ENCODE measurements around the gene JADE2. TPM values are rescaled to one million over a fixed set of nuclear protein-coding genes. Genes with fewer than 3 reads are reported as not detected.

JADE2 gene
- total RNA-seq, 2 donors from 2014 or later, result 75.3 to 93.3 TPM

DNA sequence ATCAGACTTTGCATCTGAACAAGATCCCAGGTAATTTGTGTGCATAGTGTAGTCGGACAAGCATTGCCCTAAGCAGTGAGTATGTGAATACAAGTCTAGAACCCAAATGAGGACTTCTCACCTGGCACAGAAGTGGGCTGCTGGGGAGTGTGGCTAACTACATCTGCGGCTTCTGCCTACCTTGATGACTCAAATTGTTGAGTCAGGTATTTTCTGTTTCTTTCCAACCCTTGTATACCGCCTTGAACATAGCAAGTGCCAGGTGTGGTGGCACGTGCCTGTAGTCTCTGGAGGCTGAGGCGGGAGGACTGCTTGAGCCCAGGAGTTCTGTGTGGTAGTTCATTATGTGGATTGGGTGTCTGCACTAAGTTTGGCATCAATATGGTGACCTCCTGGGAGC is 7.9 kb upstream of the JADE2 start:
- no peak overlapping the region for H3K4me3 Mint-ChIP-seq
- no peaks in the 10 kb centered on the region for H3K27me3 Mint-ChIP-seq
- H3K4me1 Mint-ChIP-seq, result no peaks in the 10 kb centered on the region
- ATAC-seq (replicated peaks), result peak; percentile 49
- no peaks in the 10 kb centered on the region for H3K36me3 Mint-ChIP-seq (ENCODE audit: low read depth)
- no peaks in the 10 kb centered on the region for H3K9me3 Mint-ChIP-seq
- H3K27ac Mint-ChIP-seq, result no peak overlapping the region

DNA sequence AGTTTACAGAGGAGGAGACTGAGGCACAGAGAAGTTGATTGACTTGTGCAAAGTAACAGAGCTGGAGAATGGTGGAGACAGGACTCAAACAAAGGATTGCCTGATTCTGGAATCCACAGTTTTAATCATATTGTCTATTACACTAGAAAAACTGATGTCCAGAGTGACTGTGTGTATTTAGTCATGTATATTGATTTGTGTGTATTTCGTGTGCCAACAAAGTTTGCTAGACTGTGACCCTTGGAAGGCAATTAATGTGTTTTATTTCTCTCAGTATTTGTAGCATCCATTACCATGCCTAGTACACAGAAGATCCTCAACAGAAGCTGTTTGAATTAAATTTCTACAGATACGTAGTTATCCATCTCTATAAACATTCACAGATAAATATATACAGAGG is 5.5 kb upstream of the JADE2 start:
- H3K9me3 Mint-ChIP-seq, result no peaks in the 10 kb centered on the region
- H3K4me1 Mint-ChIP-seq, result no peaks in the 10 kb centered on the region
- peaks cover 4% of the 10 kb centered on the region for H3K36me3 Mint-ChIP-seq (ENCODE audit: low read depth)
- no peaks in the 10 kb centered on the region for H3K27me3 Mint-ChIP-seq
- ATAC-seq (replicated peaks), result no peak
- peak overlapping the region; percentile 11 for H3K27ac Mint-ChIP-seq
- no peak overlapping the region for H3K4me3 Mint-ChIP-seq

DNA sequence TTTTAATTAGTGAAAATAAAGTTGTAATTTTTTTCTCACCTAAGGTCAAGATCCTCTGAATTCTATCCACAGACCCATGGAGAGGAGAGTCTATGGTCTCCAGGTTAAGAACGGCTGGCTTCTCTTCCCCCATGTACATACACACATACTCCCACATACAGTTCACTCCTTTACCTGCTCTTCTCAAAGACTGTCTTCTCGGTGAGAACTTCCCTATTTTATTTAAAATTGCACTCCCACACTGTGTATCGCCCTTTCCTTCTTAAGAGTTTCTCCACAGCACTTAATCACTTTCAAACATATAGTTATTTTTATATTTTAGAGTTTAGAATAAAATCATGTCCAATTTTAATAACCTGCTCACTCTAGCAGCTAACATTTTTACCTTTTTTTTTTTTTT is 3.6 kb upstream of the JADE2 start:
- no peaks in the 10 kb centered on the region for H3K4me1 Mint-ChIP-seq
- H3K9me3 Mint-ChIP-seq, result no peaks in the 10 kb centered on the region
- H3K36me3 Mint-ChIP-seq (ENCODE audit: low read depth), result peaks cover 10% of the 10 kb centered on the region
- H3K4me3 Mint-ChIP-seq, result no peak overlapping the region
- no peak for ATAC-seq (replicated peaks)
- no peak overlapping the region for H3K27ac Mint-ChIP-seq
- H3K27me3 Mint-ChIP-seq, result no peaks in the 10 kb centered on the region

DNA sequence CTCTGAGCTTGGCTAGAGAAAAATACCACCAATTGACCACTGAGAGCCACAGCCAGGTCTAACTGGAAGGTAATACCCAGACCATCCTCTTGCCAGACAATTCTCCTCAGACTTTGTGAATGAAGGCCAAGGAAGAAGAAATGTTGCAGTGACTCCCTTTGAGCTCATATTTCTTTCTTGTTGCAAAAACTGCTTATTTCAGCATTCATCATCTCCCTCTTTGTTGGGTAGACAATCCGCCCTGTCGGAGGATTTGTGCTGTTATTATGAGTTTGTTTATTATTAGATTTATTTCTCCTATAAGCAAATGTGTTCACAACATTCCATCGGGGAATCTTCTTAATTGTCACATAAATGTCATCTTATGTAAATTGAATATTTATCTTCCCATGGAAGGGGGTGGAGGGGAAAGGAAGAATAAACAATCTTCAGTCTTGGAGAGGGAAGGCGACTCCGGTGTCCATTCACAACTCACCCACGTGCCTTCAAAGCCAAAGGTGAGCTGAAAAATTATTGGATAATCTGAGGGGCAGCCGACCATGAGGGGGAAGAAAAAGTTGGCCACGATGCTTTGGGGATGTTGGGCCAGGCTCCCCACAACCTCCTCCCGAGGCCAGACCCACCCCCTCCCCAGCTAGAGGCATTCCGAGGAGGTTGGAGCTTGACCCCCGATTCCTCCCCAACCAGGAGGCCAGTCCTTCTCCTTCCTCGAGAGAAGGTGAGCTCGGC is 1.8 kb upstream of the JADE2 start:
- H3K4me1 Mint-ChIP-seq, result peaks cover 8% of the 10 kb centered on the region
- H3K9me3 Mint-ChIP-seq, result no peaks in the 10 kb centered on the region
- peaks cover 16% of the 10 kb centered on the region for H3K36me3 Mint-ChIP-seq (ENCODE audit: low read depth)
- H3K27me3 Mint-ChIP-seq, result no peaks in the 10 kb centered on the region
- H3K27ac Mint-ChIP-seq, result peak overlapping the region; percentile 94
- no peak for ATAC-seq (replicated peaks)
- peak overlapping the region; percentile 88 for H3K4me3 Mint-ChIP-seq

DNA sequence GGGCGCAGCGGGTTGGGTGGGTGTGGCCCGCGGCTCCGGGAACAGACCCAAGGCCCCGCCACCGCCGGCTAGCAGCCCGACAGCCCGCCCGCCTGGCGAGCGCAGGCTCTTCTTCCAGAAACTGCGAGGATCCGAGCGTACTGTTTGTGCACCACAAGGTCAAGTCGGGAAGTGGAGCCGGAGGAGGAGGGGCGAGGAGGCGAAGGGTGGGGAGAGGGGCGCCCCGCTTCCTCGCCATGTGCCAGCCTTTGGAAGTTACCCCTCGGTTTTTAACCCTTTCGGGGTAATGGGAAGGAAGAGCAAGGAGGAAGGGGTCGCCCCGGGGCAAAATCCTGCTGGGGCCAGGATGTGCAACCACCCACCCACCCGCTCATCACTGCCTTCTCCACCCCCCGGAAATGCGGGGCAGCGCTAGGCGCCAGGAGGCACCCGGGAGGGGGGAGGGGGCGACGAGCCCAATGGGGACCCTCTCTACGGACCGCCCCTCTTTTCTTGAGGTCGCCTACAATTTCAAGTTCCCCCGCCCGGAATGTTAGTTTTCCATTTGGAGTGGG is 1.1 kb upstream of the JADE2 start:
- peak overlapping the region; percentile 88 for H3K4me3 Mint-ChIP-seq
- H3K27ac Mint-ChIP-seq, result peak overlapping the region; percentile 94
- peaks cover 16% of the 10 kb centered on the region for H3K36me3 Mint-ChIP-seq (ENCODE audit: low read depth)
- no peaks in the 10 kb centered on the region for H3K27me3 Mint-ChIP-seq
- no peaks in the 10 kb centered on the region for H3K9me3 Mint-ChIP-seq
- peaks cover 12% of the 10 kb centered on the region for H3K4me1 Mint-ChIP-seq
- ATAC-seq (replicated peaks), result peak; percentile 34

DNA sequence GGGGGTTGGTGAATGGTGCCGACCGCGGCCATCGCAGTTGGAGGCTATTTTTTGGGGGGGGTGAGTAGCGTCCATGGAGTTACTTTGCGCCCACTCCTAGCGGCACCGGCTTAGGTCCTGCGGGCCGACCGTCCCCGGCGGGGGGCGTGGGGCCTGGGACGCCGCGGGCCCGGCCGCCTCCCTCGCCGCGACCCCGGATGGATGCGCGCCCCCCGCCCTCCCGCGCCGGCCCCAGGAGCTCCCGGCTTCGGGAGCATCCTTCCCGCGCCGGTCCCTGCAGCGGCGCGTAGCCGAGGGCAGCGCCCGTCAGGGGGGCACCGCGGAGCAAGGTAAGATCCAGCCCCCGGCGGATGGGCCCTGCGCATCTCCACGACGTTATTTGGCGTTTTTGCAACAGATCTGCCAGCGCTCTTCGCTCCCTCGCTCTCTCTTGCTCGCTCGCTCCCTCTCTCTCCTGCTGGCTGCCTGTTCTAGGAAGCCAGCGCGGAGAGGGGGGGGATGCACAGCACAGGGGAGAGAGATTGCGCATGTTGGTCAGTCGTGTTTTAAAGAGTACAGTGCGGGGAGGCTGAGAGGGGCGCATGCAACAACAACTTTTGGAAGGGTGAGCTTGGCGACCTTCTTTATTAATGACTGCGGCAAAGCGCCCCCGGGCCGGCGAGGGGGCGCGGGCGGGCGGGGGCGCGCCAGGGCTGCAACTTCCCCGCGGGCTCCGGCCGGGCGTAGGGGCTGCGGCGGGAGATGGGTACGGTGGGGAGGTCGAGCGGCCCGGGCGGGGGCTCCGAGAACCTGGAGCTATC is 413 bp downstream of the JADE2 start:
- peaks cover 24% of the 10 kb centered on the region for H3K4me1 Mint-ChIP-seq
- no peaks in the 10 kb centered on the region for H3K27me3 Mint-ChIP-seq
- H3K4me3 Mint-ChIP-seq, result peak overlapping the region; percentile 88
- peak overlapping the region; percentile 90 for H3K27ac Mint-ChIP-seq
- H3K9me3 Mint-ChIP-seq, result no peaks in the 10 kb centered on the region
- peak; percentile 10 for ATAC-seq (replicated peaks)
- H3K36me3 Mint-ChIP-seq (ENCODE audit: low read depth), result peaks cover 18% of the 10 kb centered on the region

DNA sequence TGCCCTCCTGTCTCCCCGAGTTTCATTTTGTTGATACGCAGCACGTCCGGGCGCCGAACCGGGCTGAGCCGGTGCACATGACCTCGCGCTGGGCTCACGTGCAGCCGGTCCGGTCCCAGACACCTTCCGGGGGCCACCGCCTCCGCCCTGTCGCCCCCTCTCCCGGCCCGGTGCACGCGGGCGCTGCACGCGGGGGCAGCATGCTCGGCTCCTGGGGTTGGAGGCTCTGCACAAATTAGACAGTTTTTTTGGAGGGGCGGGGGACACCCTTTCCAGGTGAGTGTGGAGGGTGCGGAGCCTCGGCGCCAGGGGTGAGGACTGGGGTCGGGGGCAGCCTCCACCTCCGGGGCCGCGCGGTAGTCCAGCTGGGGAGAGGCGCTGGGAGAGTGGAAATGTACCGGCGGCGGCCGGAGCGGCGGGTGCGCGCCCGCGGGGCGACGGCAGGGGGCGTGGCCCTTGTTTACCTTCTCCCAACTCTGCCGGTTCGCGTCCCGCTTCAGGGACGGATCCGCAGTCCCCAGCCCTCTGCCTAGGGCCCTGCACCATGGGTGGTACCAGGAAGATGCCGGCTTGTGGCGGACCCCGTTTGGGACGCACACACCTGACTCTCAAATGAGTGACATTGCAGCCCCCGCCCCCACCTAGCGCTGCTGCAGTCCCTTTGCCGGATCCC is 1.1 kb downstream of the JADE2 start:
- H3K27ac Mint-ChIP-seq, result peak overlapping the region; percentile 90
- peak overlapping the region; percentile 88 for H3K4me3 Mint-ChIP-seq
- H3K9me3 Mint-ChIP-seq, result no peaks in the 10 kb centered on the region
- peaks cover 27% of the 10 kb centered on the region for H3K4me1 Mint-ChIP-seq
- H3K36me3 Mint-ChIP-seq (ENCODE audit: low read depth), result peaks cover 22% of the 10 kb centered on the region
- ATAC-seq (replicated peaks), result peak; percentile 34
- no peaks in the 10 kb centered on the region for H3K27me3 Mint-ChIP-seq

DNA sequence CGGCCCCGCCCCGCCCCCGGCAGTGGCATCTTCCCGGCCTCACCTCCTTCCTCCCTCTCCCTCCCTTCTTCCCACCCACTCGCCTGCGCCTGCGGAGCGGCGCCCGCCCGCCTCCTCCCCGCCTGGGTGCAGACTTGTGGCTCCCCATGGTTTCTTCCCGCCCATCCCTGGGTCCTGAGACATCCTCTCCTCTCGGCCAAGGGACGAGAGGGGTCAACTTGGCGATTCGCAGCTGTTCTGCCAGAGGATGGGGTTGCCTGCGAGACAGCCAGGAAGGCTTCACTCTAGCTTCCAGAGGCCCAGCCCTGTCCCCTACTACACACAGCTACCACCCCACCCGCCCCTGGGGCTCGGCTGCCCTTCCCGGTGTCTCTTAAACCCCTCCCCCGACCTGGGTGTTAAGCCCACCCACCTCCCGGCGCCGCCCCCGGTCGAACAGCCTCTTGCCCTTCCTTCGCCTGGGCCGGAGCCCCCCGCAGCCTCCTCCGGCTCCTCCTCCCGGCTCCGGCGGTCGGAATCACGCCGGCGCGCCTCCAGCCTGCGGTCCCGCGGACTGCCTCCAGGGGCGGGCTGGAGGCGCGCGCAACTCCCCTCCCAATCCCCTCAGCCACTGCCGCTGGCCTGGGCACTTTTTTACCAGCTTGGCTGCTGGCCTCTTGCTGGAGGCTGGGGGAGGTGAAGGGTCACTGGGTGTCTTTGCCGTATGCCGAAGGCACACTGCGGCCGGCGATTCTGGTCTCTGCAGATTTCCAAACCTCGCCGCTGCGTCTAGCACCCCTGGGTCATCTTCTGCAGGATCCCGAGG is 1.9 kb downstream of the JADE2 start:
- peaks cover 27% of the 10 kb centered on the region for H3K36me3 Mint-ChIP-seq (ENCODE audit: low read depth)
- peak; percentile 61 for ATAC-seq (replicated peaks)
- no peaks in the 10 kb centered on the region for H3K9me3 Mint-ChIP-seq
- no peaks in the 10 kb centered on the region for H3K27me3 Mint-ChIP-seq
- H3K27ac Mint-ChIP-seq, result peak overlapping the region; percentile 51
- H3K4me3 Mint-ChIP-seq, result peak overlapping the region; percentile 88
- H3K4me1 Mint-ChIP-seq, result peaks cover 33% of the 10 kb centered on the region

DNA sequence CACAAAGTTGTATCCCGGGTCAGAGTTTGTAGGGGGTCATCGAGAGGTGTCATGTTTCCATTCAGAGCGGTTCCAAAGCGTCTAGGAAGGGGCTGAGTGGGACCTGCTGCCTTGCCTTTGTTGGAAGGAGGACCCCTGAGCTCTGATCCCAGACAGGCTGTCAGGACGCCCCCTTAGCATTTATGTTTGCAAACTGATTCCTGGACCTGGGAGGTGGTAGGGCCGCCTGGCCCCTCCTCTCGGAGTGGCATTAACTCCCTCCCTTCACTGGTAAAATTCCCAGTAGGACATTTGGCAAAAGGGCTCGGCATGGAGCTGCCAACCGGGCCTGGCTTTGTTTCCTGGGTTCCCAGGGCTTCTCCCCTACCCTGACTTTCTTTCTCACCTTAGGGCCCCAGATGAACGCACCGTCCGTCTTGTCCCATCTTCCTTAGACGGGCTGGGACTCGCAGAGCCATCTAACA is 2.5 kb downstream of the JADE2 start:
- ATAC-seq (replicated peaks), result no peak
- Mint-ChIP-seq H3K9me3 (no peaks in the 10 kb centered on the region), H3K4me3 (peak overlapping the region; percentile 88), H3K27ac (peak overlapping the region; percentile 51), H3K36me3 (ENCODE audit: low read depth) (peaks cover 27% of the 10 kb centered on the region), H3K27me3 (no peaks in the 10 kb centered on the region), H3K4me1 (peaks cover 34% of the 10 kb centered on the region)

DNA sequence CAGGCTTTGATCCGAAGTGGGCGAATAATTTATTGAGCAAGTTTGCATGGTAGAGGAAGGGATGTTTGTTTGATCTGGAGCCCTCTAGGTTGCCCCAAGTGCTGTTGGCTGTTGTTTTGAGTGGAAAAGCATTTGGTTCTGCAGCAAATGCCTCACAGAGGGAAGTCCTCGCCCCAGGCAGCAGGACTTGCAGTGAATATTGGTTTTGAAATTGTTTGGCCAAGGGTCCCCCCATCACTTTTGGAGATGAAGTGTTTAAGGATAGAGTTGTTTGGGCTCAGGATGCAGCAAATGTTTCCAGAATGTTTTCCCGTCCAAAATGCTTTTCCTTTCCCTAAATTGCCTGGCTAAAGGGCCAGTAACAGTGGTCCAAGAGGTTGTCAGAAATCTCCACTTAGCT is 3.1 kb downstream of the JADE2 start:
- H3K27ac Mint-ChIP-seq, result peak overlapping the region; percentile 51
- no peak for ATAC-seq (replicated peaks)
- peaks cover 27% of the 10 kb centered on the region for H3K36me3 Mint-ChIP-seq (ENCODE audit: low read depth)
- H3K4me1 Mint-ChIP-seq, result peaks cover 34% of the 10 kb centered on the region
- no peaks in the 10 kb centered on the region for H3K27me3 Mint-ChIP-seq
- H3K9me3 Mint-ChIP-seq, result no peaks in the 10 kb centered on the region
- peak overlapping the region; percentile 88 for H3K4me3 Mint-ChIP-seq

DNA sequence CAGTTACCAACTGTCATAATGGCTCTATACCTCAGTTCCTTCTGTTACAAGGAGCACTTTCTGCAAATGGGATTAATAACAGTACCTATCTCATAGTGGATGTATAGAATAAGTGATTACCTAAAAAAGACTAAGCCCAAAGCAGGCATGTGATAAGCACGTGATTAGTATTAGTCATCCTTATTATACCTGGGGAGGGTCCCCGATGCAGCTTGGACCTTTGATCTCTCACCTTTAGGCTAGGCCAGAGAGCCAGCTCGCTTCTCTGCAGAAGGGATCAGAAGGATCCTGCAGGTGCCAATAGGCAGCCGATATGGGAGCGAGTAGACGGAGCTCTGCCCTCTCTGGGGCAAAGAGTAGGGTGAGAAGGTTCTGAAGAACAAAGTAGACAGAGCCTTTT is 4.0 kb downstream of the JADE2 start:
- Mint-ChIP-seq H3K36me3 (ENCODE audit: low read depth) (peaks cover 27% of the 10 kb centered on the region), H3K4me1 (peaks cover 34% of the 10 kb centered on the region), H3K4me3 (peak overlapping the region; percentile 88), H3K27ac (peak overlapping the region; percentile 51), H3K27me3 (no peaks in the 10 kb centered on the region), H3K9me3 (no peaks in the 10 kb centered on the region)
- ATAC-seq (replicated peaks), result no peak

DNA sequence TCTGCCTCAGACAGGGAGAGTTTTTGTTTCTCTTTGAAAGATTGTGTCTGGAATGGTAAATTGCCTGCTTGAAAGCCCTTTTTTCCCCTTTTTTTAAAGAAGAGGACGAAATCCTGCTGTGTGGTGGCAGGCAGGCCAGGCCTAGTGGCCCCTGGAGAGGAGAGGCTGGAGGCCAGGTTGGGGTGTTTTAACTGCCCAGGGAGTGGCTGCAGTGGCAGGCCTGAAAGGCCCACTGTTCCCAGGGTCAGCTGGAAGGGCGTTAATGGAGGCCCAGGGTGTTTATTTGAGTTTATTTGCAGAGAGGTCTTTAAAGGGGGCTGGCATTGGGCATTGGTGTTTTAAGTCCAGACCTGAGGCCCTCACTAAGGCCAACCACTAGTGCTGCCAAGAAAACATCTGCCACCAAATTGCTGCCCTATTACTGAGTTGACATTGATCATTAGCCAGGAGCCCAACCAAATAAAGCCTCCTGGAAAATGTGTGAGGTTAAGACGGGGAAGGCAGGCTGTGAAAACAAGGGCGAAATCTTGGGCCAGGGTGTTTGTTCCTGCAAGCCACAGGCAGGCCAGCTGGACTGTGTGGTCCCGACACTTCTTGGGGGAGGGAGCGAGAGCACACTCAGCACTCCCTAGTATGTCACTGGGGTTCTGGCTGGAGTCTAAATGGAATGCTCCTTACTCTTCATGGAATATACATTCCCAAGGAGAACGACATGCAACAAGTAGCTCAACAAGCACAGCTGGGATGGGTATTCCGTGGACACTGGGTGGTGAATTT is 5.0 kb downstream of the JADE2 start:
- Mint-ChIP-seq H3K27me3 (no peaks in the 10 kb centered on the region), H3K4me1 (peaks cover 42% of the 10 kb centered on the region), H3K27ac (peak overlapping the region; percentile 51), H3K9me3 (no peaks in the 10 kb centered on the region), H3K36me3 (ENCODE audit: low read depth) (peaks cover 22% of the 10 kb centered on the region), H3K4me3 (peak overlapping the region; percentile 88)
- ATAC-seq (replicated peaks), result no peak

DNA sequence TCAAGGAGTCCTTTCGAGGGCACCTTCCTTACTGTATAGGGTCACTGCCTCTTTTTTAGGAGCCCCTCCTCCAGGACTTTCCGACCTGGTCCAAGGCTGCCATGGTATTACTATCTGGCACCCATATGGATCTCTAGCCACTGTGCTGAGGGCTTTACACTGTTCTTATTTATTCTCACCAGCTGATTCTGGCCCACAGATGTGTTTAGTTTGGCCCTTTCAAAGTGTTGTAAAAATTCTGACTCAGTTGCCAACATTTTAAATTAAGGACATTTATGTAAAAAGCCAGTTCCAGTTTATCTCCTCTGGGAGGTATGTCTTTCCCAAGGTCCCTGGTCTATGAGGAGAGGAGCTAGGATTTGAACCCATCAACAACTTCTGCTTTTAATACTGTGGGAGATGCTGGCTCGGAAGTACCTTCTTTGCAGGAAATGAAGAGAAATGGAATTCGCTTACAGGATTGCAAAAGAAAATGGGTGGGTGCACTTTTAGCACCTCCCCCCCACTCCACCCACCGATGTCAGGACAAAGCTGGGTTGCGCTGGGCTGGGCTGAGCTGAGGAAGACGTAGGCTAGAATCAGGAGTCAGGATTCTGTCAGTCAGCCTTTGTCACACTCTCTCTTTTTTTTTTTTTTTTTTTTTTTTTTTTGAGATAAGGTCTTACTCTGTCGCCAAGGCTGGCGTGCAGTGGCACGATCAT is 7.8 kb downstream of the JADE2 start:
- Mint-ChIP-seq H3K36me3 (ENCODE audit: low read depth) (peaks cover 35% of the 10 kb centered on the region), H3K27me3 (no peaks in the 10 kb centered on the region), H3K4me1 (peaks cover 58% of the 10 kb centered on the region), H3K27ac (peak overlapping the region; percentile 44), H3K9me3 (no peaks in the 10 kb centered on the region), H3K4me3 (no peak overlapping the region)
- no peak for ATAC-seq (replicated peaks)

Data from activated T-helper 17 cell treated with anti-CD3 and anti-CD28 coated beads, Interleukin-2, amount 50 U/mL, for 72 hours (primary cell).